Natural killer cell treated with Interleukin-12 subunit alpha and Interleukin-12 subunit beta and Interleukin-15 and Interleukin-18, amount 100 ng/mL, for 72 hours (primary cell): ENCODE data around the gene RASA2. TPM values are rescaled to one million over a fixed set of nuclear protein-coding genes. Genes with fewer than 3 reads are reported as not detected.

Experiments
- ATAC-seq, 2 donors: fragments of 150-1000 bp; cut with Tn5 transposase in 1 of 2; sonication (Bioruptor Pico), chemical (Tn5 transposase) in 1 of 2; 2 replicates each; pipeline ENCODE4 v1.10.0; 2021
- DNase-seq: peaks from one replicate; pipeline ENCODE4 v3.0.0; 2022; ENCODE audit warnings: low spot score
- H3K27ac Mint-ChIP-seq, 2 donors: 1 replicate in 1 of 2; 2 replicates in 1 of 2; pipeline ENCODE4 v1.8.0; 2022; ENCODE audit warnings: mixed read lengths in 2 of 2, mild to moderate bottlenecking in 1 of 2, moderate library complexity in 1 of 2
- H3K27me3 Mint-ChIP-seq, 2 donors: 1 replicate in 1 of 2; 2 replicates in 1 of 2; pipeline ENCODE4 v1.8.0; 2022; ENCODE audit warnings: mixed read lengths in 2 of 2
- H3K36me3 Mint-ChIP-seq: one replicate; pipeline ENCODE4 v1.8.0; 2022; ENCODE audit warnings: mixed read lengths
- H3K4me1 Mint-ChIP-seq, 2 donors: 1 replicate in 1 of 2; 2 replicates in 1 of 2; pipeline ENCODE4 v1.8.0; 2022; ENCODE audit warnings: low read depth in 2 of 2, mixed read lengths in 2 of 2, mild to moderate bottlenecking in 1 of 2
- H3K4me3 Mint-ChIP-seq: one replicate; pipeline ENCODE4 v1.8.0; 2022; ENCODE audit warnings: mixed read lengths
- H3K9me3 Mint-ChIP-seq: 2 replicates; pipeline ENCODE4 v1.8.0; 2022; ENCODE audit warnings: mixed read lengths
- total RNA-seq, 2 donors: library from RNA; stranded (reverse); gene quantifications; one replicate each; pipeline ENCODE4 v1.2.3, GENCODE V29; 2022

The RASA2 gene, protein sequence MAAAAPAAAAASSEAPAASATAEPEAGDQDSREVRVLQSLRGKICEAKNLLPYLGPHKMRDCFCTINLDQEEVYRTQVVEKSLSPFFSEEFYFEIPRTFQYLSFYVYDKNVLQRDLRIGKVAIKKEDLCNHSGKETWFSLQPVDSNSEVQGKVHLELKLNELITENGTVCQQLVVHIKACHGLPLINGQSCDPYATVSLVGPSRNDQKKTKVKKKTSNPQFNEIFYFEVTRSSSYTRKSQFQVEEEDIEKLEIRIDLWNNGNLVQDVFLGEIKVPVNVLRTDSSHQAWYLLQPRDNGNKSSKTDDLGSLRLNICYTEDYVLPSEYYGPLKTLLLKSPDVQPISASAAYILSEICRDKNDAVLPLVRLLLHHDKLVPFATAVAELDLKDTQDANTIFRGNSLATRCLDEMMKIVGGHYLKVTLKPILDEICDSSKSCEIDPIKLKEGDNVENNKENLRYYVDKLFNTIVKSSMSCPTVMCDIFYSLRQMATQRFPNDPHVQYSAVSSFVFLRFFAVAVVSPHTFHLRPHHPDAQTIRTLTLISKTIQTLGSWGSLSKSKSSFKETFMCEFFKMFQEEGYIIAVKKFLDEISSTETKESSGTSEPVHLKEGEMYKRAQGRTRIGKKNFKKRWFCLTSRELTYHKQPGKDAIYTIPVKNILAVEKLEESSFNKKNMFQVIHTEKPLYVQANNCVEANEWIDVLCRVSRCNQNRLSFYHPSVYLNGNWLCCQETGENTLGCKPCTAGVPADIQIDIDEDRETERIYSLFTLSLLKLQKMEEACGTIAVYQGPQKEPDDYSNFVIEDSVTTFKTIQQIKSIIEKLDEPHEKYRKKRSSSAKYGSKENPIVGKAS
- 10 to 100 TPM; 65.9 to 85.7 TPM for total RNA-seq

DNA sequence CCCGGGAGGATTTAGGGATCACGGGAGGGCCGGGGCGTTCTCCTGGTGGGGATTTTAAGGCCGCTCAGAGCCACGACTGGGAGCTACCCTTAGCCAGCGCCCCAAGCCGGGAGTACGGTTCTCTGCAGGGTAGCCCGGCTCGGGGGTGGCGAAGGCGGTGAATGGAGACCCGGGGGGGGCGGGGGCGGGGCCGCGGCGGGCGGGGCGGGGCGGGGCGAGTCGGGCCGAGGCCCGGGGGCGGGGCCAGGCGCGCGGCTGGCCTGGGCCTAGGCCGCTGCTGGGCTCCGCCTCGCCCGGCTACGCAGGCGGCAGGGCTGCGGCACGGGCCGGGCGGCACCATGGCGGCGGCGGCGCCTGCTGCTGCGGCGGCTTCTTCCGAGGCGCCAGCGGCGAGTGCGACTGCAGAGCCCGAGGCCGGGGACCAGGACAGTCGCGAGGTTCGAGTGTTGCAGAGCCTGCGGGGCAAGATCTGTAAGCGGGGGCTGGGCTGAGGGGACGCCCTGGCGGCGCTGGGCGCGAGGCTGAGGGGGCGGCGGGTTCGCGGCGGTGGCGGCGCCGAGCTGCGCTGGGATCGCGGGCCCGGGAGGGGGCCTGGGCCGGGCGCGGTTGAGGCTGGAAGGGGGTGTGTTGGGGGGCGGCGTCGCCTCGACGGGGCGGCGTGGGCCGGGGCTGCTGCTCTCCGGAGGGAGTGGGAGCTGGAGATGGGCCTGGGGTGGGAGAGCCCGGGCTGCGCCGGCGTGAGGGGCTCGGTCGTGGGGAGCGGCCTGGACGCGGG is at the start of gene RASA2:
Gene RASA2, plus strand, starts transcription at position 282 of the 775 bp plus-strand sequence. Its CDS starts 57 bp downstream, at position 339.
- peak; percentile 78 for DNase-seq
- H3K27me3 Mint-ChIP-seq, result no peaks in the 10 kb centered on the region
- H3K36me3 Mint-ChIP-seq, result peaks cover 17% of the 10 kb centered on the region
- peak within 1 kb of the TSS; percentile 94 to 96 for H3K27ac Mint-ChIP-seq
- H3K4me1 Mint-ChIP-seq, result peaks cover 61 to 76% of the 10 kb centered on the region in 2 donors
- H3K9me3 Mint-ChIP-seq, result no peaks in the 10 kb centered on the region
- peak; percentile 87 to 91 for ATAC-seq
- H3K4me3 Mint-ChIP-seq, result peak within 1 kb of the TSS; percentile 92

DNA sequence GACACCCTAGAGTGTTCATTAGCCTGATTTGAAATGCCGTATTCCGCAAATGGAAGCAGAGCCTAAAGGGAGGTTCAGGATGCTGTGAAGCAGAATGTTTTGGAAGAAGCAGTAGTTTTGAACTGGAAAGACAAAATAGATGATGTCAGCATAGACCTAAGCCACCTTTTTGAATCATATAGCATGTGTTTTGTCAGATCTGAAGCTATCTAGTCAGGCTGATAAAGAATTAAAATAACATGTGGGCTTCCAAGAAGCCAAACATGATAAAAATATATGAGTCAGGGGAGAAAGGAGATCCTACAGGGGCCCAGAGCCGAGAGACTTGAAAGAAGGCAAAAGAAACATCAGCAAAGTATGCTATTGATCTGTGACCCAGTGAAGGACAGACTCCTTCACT is 47.2 kb upstream of the RASA2 start:
- H3K9me3 Mint-ChIP-seq, result no peaks in the 10 kb centered on the region
- peak overlapping the region; percentile 62 to 77 for H3K27ac Mint-ChIP-seq

DNA sequence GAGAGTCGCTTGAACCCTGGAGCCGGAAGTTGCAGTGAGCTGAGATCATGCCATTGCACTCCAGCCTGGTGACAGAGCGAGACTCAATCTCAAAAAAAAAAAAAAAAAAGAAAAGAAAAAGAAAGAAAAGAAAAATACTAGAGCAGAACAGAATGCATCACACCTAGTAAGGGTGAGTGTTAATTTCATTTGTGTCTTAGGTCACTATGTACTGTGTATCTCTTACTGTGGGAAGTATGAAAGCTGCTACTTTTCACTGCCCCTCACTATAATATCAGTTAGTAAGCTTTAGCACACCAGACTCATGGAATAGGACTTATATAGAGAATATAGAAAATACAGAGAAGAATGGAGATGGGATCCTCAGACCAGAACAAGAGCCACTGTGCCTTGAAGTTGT is 45.9 kb upstream of the RASA2 start:
- Mint-ChIP-seq H3K4me1 (peaks cover 14 to 31% of the 10 kb centered on the region in 2 donors), H3K27me3 (no peaks in the 10 kb centered on the region)
- no peak for DNase-seq

More for the DNA sequence above, 47.2 kb upstream of the RASA2 start:
- Mint-ChIP-seq H3K27me3 (no peaks in the 10 kb centered on the region), H3K4me1 (peaks cover 14 to 28% of the 10 kb centered on the region in 2 donors), H3K4me3 (no peak overlapping the region), H3K36me3 (peaks cover 13% of the 10 kb centered on the region)
- DNase-seq (no peak), ATAC-seq (no peak)

DNA sequence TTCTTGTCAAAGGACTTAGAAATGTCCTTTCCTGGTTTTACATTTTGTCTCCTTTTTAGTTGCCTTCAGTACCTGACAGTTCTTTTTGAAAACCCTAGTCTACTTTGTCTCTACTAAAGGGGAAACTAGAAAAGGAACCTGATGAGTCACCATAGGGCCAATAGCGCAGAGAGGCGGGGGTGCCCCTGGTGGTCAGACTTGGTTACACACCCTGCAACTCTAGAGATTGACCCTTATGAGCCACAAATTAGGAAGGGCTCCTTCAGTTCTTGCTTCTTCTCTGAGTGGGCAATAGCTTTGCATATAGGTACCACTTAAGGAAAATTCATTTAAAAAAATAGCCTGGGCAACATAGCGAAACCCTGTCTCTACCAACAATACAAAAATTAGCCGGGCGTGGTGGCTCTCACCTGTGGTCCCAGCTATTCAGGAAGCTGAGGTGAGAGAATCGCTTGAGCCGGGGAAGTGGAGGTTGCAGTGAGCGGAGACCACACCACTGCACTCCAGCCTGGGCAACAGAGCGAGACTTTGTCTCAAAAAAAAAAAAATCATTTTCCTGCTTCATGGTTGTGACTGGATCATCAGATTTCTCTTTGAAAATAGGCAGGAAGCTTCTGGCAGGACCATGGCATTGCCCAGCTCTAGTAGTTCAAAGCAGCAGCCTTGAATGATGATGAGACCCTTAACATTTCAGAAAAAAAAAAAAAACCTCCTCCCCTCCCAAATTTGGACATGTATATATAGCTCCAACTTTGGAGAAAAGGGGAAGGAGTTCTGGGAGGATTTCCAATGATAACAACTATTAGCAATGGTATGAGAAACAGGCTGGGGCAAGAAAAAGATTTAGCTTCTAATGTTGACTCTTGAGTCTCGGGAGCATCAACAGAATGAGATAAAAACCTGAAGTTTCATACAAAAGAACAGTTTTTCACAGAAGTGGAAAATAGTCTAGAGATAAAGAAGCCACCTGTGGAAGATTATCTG is 45.2 kb upstream of the RASA2 start:
- Mint-ChIP-seq H3K9me3 (no peaks in the 10 kb centered on the region), H3K36me3 (peaks cover 18% of the 10 kb centered on the region), H3K27ac (peak overlapping the region; percentile 49 to 62), H3K4me3 (peak overlapping the region; percentile 21), H3K4me1 (peaks cover 14 to 31% of the 10 kb centered on the region in 2 donors), H3K27me3 (no peaks in the 10 kb centered on the region)
- ATAC-seq, result peak; percentile 98 to 99
- peak; percentile 82 for DNase-seq

More for the DNA sequence above, 45.9 kb upstream of the RASA2 start:
- ATAC-seq, result peak; percentile 45 to 52
- H3K4me3 Mint-ChIP-seq, result peak overlapping the region; percentile 21
- peak overlapping the region; percentile 62 to 77 for H3K27ac Mint-ChIP-seq
- H3K9me3 Mint-ChIP-seq, result no peaks in the 10 kb centered on the region
- peaks cover 18% of the 10 kb centered on the region for H3K36me3 Mint-ChIP-seq

DNA sequence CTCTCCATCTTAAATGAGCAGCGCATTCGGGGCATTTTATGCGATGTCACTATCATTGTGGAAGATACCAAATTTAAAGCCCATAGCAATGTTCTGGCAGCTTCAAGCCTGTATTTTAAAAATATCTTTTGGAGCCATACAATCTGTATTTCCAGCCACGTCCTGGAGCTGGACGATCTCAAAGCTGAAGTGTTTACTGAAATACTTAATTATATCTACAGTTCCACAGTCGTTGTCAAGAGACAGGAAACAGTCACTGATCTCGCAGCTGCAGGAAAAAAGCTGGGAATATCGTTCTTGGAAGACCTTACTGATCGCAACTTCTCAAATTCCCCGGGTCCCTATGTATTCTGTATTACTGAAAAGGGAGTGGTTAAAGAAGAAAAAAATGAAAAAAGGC is 44.4 kb upstream of the RASA2 start:
- Mint-ChIP-seq H3K36me3 (peaks cover 21% of the 10 kb centered on the region), H3K9me3 (no peaks in the 10 kb centered on the region), H3K27me3 (no peaks in the 10 kb centered on the region), H3K4me1 (peaks cover 14 to 31% of the 10 kb centered on the region in 2 donors), H3K4me3 (no peak overlapping the region), H3K27ac (peak overlapping the region in 1 of 2 donors; percentile 49)
- no peak for ATAC-seq
- no peak for DNase-seq

DNA sequence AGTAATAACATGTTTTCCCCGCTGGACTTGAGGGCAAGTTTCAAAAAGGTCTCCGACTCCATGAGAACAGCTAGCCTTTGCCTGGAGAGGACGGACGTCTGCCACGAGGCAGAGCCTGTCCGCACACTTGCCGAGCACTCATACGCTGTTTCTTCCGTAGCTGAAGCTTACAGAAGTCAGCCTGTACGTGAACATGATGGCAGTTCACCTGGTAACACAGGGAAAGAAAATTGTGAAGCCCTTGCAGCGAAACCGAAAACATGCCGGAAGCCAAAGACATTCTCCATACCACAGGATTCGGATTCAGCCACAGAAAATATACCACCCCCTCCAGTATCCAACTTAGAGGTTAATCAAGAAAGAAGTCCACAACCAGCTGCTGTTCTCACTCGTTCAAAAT is 43.9 kb upstream of the RASA2 start:
- DNase-seq (no peak), ATAC-seq (no peak)
- no peak overlapping the region for H3K4me3 Mint-ChIP-seq
- H3K36me3 Mint-ChIP-seq, result peaks cover 22% of the 10 kb centered on the region
- no peaks in the 10 kb centered on the region for H3K9me3 Mint-ChIP-seq
- H3K4me1 Mint-ChIP-seq, result peaks cover 14 to 31% of the 10 kb centered on the region in 2 donors
- H3K27ac Mint-ChIP-seq, result no peak overlapping the region
- no peaks in the 10 kb centered on the region for H3K27me3 Mint-ChIP-seq

DNA sequence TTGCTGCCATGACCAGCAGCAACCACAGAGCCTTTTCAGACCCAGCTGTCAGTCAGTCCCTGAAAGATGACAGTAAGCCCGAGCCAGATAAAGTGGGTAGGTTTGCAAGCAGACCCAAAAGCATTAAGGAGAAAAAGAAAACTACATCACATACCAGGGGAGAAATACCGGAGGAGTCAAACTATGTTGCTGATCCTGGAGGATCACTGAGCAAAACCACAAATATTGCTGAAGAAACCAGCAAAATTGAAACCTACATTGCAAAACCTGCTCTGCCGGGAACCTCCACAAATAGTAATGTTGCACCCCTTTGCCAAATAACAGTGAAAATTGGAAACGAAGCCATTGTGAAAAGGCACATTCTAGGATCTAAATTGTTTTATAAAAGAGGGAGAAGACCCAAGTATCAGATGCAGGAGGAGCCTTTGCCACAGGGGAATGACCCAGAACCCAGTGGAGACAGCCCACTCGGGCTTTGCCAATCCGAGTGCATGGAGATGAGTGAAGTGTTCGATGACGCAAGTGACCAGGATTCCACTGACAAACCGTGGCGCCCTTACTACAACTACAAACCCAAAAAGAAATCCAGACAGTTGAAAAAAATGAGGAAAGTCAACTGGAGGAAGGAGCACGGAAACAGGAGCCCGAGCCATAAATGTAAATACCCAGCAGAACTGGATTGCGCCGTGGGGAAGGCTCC is 42.1 kb upstream of the RASA2 start:
- ATAC-seq, result no peak
- peaks cover 22% of the 10 kb centered on the region for H3K36me3 Mint-ChIP-seq
- no peaks in the 10 kb centered on the region for H3K9me3 Mint-ChIP-seq
- H3K27me3 Mint-ChIP-seq, result no peaks in the 10 kb centered on the region
- no peak overlapping the region for H3K27ac Mint-ChIP-seq
- H3K4me1 Mint-ChIP-seq, result peaks cover 14 to 27% of the 10 kb centered on the region in 2 donors
- DNase-seq, result no peak
- H3K4me3 Mint-ChIP-seq, result no peak overlapping the region

DNA sequence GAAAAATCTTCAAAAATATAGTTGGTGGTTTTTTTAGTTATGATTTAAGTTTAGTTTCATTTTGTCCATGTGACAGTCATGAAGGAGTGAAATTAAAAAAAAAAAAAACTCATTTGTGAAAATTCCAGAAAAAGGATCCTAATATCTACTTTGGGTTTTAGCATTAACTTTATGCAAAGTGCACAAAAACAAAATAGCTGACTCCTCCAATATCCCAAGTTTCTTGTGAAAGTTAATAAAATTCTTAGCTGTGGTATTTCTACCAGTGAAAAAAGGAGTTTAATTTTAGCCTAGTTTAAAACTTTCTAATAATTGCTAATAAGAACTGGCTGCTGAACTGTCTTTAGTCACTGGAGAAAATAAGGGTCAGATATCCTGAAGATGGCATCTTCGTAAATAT is 40.8 kb upstream of the RASA2 start:
- Mint-ChIP-seq H3K4me3 (no peak overlapping the region), H3K4me1 (peaks cover 14 to 19% of the 10 kb centered on the region in 2 donors)

DNA sequence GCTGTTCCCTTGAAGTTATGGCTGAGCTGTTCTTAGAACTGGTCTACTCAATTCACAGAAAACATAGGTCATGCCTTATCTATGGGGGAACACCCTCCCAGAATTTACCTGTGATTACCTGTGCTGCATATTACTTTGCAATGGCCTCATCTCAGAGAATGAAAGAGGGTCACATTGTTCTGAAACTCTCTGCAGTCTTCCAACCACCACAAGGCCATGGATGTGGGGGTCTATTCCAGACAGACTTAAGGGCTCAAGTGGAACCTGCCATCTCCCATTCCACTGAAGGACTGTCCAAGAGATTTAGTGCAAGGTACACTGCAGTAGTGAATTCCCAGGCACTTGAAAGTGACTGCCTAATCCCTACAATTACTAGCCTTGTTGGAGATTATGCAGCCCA is 40.1 kb upstream of the RASA2 start:
- no peaks in the 10 kb centered on the region for H3K9me3 Mint-ChIP-seq
- no peak for ATAC-seq
- no peak overlapping the region for H3K27ac Mint-ChIP-seq
- peaks cover 8 to 11% of the 10 kb centered on the region in 2 donors for H3K4me1 Mint-ChIP-seq
- H3K4me3 Mint-ChIP-seq, result no peak overlapping the region
- DNase-seq, result no peak
- no peaks in the 10 kb centered on the region for H3K27me3 Mint-ChIP-seq
- H3K36me3 Mint-ChIP-seq, result peaks cover 22% of the 10 kb centered on the region

More for the DNA sequence above, 40.8 kb upstream of the RASA2 start:
- no peaks in the 10 kb centered on the region for H3K9me3 Mint-ChIP-seq
- no peaks in the 10 kb centered on the region for H3K27me3 Mint-ChIP-seq
- DNase-seq, result no peak
- H3K36me3 Mint-ChIP-seq, result peaks cover 22% of the 10 kb centered on the region
- no peak for ATAC-seq
- no peak overlapping the region for H3K27ac Mint-ChIP-seq

DNA sequence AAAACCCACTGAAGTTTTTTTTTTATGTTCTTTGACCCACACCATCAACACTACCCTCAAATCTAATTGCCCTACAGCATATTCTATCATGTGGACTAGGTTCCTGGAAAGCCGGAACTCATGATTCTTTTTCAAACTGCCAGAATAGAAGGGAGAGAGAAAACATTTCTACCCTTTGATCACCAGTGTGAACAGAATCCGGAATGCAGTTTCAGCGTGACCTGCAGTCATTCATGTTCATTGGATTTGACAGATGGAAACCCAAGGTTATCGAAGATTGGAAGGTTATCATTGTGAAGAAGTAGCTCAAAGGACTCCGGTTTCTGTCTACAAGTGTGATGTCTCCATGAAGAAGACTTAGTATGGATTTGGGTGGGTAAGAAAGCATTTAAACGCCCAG is 39.4 kb upstream of the RASA2 start:
- Mint-ChIP-seq H3K4me1 (peaks cover 3 to 6% of the 10 kb centered on the region in 2 donors), H3K9me3 (no peaks in the 10 kb centered on the region), H3K27me3 (no peaks in the 10 kb centered on the region), H3K4me3 (no peak overlapping the region), H3K27ac (no peak overlapping the region), H3K36me3 (peaks cover 21% of the 10 kb centered on the region)
- DNase-seq (no peak), ATAC-seq (no peak)

DNA sequence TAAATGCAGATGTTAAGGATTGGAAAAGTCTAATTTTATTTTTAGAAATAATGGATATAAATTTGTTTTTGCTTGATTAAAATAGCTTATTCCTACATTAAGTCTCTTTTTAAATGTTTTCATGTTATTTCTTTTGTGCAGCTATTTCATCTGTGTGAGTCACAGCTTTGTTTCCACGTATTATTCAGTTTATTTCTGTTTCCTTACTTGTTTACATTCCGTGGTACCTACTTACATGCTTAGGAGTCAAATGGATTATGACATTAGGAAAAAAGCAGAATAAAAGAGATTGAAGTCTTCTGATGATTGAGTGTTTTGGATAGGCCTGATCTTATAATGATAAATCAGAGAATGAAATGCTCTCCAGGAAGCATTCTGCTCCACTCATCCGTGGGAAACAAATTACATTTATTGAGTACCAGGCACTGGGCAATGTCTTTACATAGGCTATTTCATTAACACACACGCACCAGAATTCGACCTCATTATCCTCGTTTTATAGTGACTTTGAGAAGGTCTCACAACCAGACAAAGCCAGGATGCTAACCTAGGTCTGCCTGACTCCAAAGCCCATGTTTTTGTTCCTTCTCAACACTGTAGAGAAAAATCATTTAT is 38.1 kb upstream of the RASA2 start:
- ATAC-seq (no peak), DNase-seq (no peak)
- H3K4me1 Mint-ChIP-seq, result peaks cover 3 to 6% of the 10 kb centered on the region in 2 donors
- peaks cover 14% of the 10 kb centered on the region for H3K36me3 Mint-ChIP-seq
- no peak overlapping the region for H3K27ac Mint-ChIP-seq
- H3K9me3 Mint-ChIP-seq, result no peaks in the 10 kb centered on the region
- no peak overlapping the region for H3K4me3 Mint-ChIP-seq
- no peaks in the 10 kb centered on the region for H3K27me3 Mint-ChIP-seq

DNA sequence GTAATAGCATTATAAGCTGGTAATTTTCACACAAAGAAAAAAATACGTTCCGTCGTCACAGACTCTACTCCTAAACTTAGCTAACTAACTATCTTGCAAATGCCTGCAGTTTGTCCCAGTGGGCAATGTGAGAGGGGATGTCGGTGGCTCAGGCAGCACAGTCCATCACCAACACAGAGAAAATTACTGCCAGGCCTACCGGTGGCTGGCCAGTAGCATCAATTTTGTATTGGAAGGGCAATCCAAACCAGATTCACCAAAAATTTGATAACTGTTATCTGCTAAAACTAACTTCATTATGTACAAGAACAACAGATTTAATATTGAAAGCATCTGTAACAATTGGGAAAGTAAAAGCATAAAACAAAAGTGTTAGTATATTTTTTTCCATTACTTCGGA is 37.4 kb upstream of the RASA2 start:
- H3K27me3 Mint-ChIP-seq, result no peaks in the 10 kb centered on the region
- H3K27ac Mint-ChIP-seq, result no peak overlapping the region
- H3K4me1 Mint-ChIP-seq, result peaks cover 6% of the 10 kb centered on the region in 2 donors
- H3K4me3 Mint-ChIP-seq, result no peak overlapping the region
- no peaks in the 10 kb centered on the region for H3K9me3 Mint-ChIP-seq
- peaks cover 11% of the 10 kb centered on the region for H3K36me3 Mint-ChIP-seq
- DNase-seq (no peak), ATAC-seq (no peak)
